Measurements from ENCODE around the gene LILRB5.
A peak's percentile ranks its signal among the peaks of the same experiment; 100 is the strongest.
"Not testable (repeated sequence)": the region's sequence is repeated elsewhere in the genome, so short reads cannot be mapped to it uniquely, and the experiment has no call there.

LILRB5 gene

DNA sequence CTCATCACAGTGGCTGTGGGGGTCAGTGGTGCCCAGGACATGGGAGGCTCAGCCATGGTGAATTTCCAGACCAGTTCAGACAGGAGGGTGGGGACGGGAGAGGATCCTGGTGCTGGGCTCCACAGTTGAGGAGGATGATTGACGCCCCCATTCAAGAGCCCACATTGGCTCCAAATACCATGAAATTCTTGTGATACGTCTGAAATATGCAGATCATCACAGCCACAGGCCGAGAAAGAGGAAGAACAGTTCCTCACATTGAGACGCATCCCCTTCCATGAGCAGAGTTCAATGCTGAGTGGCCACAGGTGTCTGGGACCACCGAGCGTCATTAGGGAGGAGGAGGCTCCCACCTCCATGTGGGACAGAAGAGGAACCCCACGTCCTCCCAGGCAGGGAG is 13.3 kb downstream of the LILRB5 start:
- not testable (repeated sequence) for DNase-seq

- not testable (repeated sequence) for DNase-seq
Observed at GRCh38 chr19:54242646-54243045, 14.4 kb downstream of the LILRB5 start, which contains the start of gene LILRA6. LILRA6 (minus strand) TSS chr19:54242790.

- DNase-seq = not testable (repeated sequence)
Observed at GRCh38 chr19:54242234-54242633, 14.8 kb downstream of the LILRB5 start.

GRCh38 chr19:54240372-54241336 is 16.4 kb downstream of the LILRB5 start:
- DNase-seq = not testable (repeated sequence)

GRCh38 chr19:54239491-54240371 is 17.3 kb downstream of the LILRB5 start:
- DNase-seq = not testable (repeated sequence)

- no peak for DNase-seq
Observed at GRCh38 chr19:54233941-54234340, 23.1 kb downstream of the LILRB5 start.

DNA sequence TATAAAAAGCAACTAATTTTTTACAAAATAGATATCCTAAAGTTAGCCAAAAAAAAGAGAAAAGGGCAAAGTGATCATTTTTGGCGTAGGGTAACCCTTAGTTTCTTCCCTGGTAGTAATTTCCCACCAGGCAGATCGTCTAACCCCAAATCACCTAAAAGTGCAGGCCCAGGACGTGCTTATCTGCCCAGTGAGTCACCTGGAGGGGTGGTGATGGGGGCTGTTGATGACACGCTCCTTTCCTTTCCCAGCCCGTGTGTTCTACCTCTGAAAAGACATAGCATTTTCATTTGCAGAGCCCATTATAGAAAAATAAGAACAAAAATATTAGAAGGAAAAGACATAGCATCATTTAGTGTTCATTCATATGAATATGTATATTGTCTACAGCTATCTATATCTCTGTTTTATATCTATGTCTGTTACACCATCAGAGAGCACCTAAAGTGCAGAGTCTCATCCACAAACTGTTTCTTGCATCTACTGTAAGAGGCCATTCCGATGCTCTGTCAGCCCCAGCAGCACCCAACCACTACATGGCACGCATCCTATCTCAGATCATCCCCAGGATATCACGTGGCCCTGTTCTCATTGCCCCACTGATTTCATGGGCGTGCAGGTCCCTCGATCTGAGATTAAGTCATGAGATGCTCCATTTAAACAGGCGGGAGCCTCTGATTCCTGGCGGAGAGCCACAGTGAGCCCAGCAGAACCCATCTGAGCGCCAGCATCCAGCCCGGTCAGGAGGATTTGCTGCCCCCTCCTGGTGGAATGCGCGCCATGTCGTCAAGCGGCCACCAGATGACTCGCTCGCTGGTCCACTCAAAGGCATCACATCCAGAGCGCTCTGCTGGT is 25.8 kb downstream of the LILRB5 start:
- peak; percentile 17 to 94 (median 71) for DNase-seq

DNA sequence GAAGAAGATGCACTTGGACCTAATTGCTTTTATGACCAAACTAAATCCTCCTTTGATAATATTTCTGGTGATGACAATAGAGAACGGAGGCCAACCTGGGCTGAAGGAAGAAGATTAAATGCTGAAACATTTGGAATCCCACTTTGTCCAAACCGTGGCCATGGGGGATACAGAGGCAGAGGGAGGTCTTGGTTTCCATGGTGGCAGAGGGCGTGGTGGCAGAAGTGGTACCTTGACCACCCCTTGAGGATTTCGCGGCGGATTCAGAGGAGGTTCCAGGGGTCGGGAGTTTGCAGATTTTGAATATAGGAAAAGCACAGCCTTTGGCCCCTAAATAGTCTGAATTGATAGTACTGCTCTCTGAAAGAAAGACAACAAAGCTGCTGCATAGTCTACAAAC is 27.0 kb downstream of the LILRB5 start:
- DNase-seq = no peak

GRCh38 chr19:54229146-54229545 is 27.9 kb downstream of the LILRB5 start:
- no peak for DNase-seq

- not testable (repeated sequence) for DNase-seq
Observed at GRCh38 chr19:54224619-54225018, 32.5 kb downstream of the LILRB5 start.

DNA sequence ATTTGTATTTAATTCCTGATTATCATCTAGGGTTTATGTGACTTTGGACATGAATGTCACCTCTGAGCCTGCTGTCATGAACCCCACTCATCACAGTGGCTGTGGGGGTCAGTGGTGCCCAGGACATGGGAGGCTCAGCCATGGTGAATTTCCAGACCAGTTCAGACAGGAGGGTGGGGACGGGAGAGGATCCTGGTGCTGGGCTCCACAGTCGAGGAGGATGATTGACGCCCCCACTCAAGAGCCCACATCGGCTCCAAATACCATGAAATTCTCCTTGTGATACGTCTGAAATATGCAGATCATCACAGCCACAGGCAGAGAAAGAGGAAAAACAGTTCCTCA is 33.2 kb downstream of the LILRB5 start:
- DNase-seq = not testable (repeated sequence)

DNA sequence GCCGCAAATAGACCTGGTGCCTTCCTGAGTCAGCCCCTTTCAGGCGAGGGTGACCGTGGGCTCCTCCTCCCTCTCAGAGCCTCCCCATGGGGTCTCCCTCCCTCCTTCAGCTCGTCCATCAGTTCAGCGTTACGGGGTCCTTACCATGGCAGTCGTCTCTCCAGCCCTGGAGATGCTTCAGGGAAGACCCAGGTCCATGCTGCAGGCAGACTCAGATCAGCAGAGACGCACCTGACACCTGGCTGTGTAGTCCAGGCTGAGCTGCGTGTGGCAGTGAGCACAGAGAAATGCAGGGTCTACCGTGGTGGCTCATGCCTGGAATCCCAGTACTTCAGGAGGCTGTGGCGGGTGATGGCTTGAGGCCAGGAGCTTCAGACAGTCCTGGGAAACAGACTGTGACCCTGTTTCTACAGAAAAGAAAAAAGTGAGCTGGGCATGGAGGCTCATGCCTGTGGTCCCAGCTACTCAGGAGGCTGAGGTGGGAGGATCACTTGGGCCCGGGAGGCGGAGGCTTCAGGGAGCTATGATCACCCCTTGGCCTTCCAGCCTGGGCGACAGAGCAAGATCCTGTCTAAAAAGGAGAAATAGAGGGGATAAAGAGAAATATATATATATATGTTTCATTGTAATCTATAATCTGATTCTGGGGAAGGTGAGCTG is 33.7 kb downstream of the LILRB5 start:
- DNase-seq = not testable (repeated sequence)

- DNase-seq = peak in 1 of 51 donors; percentile 1
Observed at GRCh38 chr19:54222474-54223276, 34.4 kb downstream of the LILRB5 start, which contains the start of gene LILRB3. LILRB3 (minus strand) TSS chr19:54223007; CDS start chr19:54222976, 31 bp downstream.

DNA sequence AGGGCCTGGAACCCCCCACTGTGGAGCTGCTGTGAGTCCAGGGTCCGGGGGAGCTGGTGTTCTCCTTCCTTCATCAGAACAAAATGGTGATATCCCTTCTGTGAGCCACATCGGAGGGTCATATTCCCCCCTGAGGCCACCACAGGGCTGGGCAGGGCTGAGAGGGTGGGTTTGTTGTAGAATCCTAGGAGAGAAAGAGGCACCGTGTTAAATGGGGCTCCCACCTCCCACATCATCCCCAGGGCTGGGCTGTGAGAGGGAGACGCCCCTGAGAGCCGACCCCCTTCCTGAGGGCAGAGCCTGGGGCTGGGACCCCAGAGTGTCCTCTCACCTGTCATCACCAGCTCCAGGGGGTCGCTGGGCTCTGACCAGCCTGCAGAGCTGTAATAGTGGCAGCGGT is 35.1 kb downstream of the LILRB5 start:
- DNase-seq = not testable (repeated sequence)

DNA sequence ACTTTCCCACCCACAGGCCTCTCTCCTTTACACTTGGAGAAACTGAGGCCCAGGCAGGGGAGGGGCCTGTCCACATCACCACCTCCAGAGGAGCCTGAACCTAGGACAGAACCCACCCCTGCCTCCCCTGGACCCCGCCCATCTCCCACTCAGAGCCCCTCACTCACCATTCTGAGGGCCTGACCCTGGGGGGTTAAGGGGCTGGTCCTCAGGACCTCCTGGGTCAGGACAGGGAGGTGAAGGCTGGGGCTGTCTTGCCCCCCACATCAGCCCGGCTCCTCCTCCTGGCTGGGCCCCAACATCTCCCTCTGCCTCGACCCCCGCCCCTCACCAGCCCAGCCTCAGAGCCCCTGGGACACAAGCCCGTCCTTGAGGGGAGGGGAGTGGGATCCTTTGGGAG is 37.4 kb downstream of the LILRB5 start:
- not testable (repeated sequence) for DNase-seq

- DNase-seq = no peak
Observed at GRCh38 chr19:54218960-54219661, 38.0 kb downstream of the LILRB5 start.

- no peak for DNase-seq
Observed at GRCh38 chr19:54218259-54218658, 38.8 kb downstream of the LILRB5 start.

GRCh38 chr19:54217517-54218247 is 39.4 kb downstream of the LILRB5 start:
- not testable (repeated sequence) for DNase-seq

All from hypothalamus (tissue), 51 donors.